ENCODE results near the gene RNF10.
"Not testable (repeated sequence)": the region's sequence is repeated elsewhere in the genome, so short reads cannot be mapped to it uniquely, and the experiment has no call there.

The RNF10 gene

DNA sequence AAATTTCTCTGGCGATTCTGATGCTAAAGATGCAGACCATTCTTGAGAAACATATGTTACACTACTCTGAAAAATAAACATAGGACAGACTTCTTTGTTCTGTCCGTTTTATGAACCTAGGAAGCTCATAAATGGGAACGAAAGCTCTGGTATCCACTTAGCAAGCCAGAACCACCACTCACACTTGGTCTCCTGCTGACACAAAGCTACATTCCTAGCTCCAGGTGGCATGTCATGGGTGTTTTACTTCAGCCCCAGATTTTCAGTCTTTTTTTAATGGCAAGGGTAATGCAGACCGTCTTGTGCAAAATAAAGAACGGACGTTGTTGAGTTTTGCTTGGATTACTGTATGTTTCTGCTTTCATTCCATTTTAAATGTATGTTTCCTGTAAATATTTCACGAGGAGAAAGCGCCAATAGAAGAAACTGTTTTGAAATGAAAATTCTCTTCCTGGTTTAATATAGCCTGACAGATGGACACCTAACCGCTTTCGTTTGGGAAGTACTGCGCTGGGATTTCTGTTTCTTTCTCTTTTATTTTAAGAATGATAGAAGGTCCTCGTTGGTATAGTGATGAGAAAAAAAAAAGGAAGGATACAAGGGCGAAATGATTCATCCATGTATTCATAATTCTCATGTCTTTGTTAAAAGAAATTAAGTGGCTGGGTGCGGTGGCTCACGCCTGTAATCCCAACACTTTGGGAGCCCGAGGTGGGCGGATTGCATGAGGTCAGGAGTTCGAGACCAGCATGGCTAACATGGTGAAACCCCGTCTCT lies 4.3 kb upstream of the RNF10 start:
- DNase-seq = no peak

DNA sequence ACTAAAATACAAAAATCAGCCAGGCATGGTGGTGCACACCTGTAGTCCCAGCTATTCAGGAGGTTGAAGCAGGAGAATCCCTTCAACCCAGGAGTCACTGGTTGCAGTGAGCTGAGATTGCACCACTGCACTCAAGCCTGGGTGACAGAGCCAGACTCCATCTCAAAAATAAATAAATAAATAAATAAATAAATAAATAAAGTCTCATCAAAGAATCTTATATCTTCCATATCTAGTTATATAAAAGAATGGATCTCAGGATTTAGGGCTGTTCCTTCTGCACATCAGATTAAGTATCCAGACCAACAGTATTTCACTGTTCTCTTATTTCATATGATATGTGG lies 3.8 kb upstream of the RNF10 start:
- DNase-seq = not testable (repeated sequence)

DNA sequence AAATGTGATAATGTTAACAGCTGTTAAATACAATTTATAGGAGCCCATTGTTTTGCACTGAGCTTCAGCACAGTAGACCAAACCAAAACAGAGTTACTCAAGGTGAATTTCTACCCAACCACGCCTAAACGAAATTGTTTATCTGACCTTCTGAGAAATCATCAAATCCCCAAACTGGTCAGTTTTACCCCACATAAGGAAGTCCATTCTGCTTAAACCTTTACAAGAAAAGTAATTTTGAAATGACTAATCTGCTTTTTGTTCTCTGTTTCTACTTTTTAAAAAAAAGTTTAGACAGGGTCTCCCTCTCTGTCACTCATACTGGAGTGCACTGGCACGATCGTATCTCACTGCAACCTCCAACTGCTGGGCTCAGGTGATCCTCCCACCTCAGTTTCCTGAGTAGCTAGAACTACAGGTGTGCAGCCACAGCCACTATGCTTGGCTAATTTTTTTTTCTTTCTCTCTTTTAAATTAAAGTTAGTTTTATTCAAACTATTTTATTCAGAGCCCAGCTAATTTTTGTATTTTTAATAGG lies 1.4 kb upstream of the RNF10 start:
- DNase-seq = no peak

DNA sequence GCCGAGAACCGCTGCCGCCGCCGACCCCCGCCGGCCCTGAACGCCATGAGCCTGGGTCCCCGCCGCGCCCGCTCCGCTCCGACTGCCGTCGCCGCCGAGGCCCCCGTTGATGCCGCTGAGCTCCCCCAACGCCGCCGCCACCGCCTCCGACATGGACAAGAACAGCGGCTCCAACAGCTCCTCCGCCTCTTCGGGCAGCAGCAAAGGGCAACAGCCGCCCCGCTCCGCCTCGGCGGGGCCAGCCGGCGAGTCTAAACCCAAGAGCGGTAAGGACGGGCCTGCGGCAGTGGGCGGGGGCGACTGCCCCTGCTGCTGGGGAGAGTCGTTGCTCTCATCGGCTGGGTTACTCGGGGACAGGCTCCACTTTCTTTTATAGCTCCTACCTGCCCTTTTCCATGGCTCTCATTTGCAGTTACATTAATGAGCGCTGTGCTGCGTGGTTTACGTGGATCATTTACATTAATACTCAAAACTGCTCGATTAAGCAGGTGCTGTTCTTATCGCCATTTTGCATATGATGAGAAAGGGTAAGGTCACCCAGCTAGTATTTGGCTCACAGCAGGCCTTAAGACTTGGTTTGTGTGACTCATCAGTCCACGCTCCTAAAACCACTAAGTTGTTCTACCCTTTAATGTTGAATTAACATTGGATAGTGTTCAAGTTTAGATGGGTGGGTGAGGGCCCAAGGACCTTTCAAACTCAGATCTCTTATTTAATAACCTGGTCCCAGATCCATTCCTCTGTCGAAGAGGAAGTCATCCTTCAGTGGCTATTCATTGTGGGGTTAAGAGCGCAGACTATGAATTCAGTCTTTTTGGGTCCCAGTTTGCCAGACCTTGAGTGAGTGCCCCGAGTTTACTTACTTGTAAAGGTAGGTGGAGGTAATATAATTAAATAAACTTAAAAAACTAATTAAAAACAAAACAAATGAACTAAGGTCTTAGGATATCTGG lies 823 bp downstream of the RNF10 start:
- DNase-seq = peak; percentile 50

DNA sequence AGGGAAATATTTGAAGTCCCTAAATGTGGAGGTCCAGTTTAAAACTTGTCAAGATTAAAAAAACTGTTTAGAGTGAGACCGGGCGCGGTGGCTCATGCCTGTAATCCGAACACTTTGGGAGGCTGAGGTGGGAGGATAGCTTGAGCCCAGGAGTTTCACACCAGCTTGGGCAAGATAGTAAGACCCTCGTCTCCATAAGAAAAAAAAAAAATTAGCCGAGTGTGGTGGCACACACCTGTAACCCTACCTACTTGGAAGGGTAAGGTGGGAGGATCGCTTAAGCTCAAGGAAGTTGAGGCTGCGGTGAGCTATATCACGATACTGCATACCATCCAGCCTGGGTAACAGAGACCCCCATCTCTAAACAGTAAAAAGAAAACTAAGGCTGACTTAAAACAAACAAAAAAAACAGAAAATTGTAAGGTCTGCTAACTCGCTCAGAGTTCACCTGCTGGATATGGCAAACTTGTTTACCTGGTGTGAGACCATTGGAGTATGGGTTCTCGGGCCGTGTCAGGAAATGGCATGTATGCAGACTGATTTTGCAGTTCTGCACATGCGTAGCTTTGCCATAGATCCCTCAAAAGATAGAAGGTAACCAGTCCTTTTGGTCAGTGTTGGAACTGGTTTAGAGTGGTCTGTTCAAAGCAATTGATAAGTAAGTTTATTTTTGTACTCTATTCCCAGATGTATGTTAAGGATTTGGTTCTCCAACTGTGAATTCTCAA lies 2.1 kb downstream of the RNF10 start:
- no peak for DNase-seq

DNA sequence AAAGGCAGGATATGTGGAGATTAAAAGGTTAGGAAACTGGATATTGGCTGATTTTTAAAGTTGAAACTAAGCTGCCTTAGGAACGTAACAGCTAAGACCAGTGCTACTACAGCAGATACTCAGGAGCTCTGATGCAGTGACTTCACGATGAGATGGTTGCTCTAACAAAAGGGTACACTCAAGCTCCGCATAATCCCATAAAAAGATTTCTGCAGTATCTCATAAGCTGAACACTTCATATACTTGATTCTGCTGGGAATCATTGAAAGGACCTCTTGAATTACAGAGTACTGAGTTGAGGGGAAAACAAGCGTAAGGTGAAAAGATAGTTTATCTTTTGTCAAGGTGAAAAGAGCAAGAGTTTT lies 3.7 kb downstream of the RNF10 start:
- no peak for DNase-seq

DNA sequence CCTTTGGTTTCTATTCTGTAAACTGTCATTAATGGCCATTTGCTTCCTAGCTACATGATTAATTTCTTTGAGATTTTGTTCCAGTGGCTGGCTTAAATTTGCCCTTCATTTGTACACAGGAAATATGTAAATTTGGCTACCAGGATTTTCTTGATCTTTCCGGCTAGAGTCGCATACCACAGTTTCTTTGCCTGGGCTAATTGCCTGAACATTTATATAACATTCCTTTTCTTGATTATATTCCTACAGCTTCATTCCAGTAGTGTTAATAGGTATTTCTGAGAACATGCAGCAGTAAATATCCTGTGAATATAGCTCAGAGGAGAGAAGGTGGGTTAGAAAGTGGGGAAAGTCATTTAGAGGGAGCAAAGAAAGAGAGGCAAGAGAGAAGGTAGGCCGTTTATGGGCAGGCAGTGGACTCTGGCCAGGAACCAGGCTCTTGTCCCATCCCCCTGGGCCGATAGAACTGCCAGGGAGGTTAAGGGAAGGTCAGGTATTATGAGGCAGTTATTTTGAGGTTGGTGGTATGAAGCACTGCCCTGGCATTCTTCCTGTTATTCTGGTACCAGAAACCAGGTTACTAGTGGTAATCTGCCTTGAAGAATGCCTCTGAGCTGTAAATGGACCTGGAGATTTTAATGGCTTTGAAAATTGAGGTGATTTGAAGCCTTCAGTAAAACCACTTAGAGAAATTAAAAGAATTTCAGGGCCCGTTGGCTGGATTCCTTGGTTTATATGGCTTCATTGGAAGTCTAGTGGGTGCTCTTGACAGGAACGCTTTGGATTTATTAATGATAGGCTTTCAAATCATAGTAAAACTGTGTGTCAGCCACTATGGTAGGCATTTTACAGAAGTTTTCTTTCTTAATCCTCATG lies 4.4 kb downstream of the RNF10 start:
- peak; percentile 89 for DNase-seq

DNA sequence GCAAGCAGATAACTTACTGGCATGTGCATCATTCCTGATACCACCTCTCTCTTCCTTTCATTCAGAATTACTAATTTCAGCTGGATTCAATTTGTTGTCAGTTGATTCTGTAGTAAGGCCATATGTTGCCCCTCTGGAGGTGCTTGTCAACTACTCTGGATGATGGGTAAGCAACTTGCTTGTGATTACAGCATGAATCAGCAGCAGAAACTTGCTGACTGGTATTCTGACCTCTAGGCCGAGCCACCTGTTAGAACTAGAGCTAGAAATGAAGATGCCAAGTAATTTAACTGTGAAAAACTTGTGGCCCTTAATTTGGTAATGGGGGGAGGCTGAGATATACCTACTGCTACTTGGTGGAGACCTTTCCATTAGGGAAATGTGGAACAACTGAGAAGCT lies 5.1 kb downstream of the RNF10 start:
- DNase-seq = peak; percentile 35

DNA sequence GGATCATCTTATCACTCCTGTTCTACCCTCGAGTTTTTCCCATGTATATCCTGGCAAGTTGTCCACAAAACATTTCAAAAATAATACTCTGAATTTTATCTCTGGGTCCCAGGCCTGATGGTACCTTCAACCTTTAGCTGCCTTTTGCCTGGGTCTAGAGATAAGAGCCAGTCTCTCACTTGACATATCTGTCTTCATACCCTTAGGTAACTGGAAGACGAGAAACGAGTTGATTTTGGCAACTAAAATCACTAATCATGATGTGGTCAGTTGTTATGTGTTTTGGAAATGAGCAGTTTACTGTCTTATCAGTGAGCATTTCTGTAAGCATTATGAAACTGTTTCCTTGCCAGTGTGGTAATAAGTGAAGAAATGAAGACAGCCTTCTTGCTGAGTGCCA lies 6.3 kb downstream of the RNF10 start:
- peak; percentile 96 for DNase-seq

DNA sequence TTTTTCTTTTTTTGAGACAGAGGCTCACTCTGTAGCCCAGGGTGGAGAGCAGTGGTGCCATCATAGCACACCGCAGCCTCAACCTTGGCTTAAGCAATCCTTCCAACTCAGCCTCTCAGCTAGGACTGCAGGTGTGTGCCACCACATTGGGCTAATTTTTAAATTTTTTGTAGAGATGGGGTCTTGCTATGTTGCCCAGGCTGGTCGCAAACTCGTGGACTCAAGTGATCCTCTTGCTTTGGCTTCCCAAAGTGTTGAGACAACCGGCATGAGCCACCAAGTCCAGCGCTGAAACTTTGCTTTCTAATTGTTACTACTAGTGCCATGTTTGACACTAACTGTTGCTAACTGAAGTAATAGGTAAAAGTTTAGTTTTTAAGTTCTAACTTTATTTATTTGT lies 8.0 kb downstream of the RNF10 start:
- DNase-seq = no peak

DNA sequence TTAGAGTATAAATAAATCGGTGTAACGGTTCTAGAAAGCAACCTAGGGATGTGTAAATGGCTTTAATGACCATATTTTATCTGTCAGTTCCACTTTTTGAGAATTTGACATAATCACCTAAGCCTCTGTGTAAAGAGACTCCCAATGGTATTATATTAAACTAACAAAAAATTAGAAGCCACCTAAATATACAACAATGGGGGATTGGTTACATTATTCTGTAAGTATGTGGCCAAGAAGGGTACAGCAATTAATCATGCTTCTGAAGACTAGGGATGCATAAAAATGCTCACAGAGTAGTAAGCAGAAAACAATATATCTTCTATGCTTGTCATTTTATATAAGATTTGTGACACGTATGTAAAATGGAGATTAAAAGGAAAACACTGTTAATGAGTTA lies 10.5 kb downstream of the RNF10 start:
- no peak for DNase-seq

DNA sequence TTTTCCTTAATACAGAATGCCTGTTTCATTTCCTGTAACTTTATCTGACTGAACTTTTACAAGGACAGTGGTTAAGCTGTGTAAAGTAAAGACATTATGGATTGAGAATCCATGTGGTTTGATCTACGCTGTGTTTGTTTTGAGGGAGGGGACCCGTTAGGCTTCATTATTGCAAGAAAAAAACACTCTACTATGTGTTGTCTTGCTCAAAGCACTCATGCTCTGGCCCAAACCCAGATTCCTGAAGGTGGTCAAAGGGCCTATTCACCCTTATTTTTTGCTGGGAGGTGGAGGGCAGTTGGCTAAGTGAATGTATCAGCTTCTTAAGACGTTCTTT lies 11.9 kb downstream of the RNF10 start:
- DNase-seq = no peak

DNA sequence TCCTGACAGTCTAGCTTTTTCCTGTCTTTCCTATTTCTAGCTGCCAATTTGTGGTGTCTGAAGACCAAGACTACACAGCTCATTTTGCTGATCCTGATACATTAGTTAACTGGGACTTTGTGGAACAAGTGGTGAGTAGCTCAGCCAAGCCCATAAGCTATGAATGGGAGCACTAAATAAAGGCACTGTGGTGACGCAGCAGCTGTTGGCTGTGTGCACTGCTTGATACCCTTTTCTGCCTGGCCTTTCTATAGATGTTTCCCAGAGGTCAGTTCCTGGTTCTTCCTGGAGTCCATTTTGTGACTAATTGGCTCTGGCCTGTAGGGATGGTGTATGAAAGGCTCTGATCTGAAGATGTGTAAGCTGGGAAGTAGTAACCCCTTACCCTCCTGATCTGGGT lies 20.5 kb downstream of the RNF10 start:
- no peak for DNase-seq

DNA sequence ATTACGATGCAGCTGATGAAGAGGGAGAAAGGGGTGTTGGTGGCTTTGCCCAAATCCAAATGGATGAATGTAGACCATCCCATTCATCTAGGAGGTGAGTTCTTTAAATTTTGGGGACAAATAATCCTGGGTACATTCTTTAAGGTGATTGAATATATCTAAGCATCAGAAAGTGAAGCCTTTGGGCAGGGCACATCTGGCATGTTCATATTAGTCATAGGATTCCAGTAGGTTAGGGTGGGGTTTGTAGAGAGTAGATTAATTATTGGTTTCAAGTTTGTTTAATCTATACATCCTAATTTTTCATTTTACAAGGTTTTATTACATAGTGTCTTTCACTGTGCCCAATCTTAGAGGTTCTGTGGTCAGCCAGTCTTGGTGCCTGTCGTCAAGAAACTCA lies 23.4 kb downstream of the RNF10 start:
- DNase-seq = no peak

DNA sequence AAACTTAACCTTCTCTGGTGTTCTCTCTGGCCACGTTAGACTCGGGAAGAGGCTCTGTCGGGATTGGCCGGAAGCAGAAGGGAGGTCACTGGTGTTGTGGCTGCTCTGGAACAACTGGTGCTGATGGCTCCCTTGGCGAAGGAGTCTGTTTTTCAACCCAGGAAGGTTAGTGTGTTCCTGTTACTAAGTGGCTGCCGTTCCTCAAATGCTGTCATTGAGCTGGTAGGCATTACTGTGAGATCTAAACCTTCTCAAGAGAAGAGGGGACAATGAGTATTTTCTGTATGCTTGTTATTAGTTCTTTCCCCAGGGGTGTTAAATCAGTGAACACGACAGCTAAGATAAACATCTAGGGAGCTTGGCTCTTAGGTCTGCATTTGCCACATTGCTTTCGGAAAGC lies 28.8 kb downstream of the RNF10 start:
- DNase-seq = no peak

DNA sequence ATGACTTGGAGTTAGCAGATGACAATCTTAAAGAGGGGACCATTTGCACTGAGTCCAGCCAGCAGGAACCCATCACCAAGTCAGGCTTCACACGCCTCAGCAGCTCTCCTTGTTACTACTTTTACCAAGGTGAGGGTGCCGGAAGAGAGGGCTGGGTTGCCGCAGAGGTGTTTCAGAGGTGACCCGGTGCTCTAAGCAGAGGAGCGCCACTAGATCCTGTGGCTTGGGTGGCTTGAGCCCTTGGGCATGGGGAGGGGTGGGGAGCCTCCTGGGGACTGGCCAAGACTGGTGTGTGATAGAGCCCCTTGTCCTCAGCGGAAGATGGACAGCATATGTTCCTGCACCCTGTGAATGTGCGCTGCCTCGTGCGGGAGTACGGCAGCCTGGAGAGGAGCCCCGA lies 29.3 kb downstream of the RNF10 start:
- no peak for DNase-seq

DNA sequence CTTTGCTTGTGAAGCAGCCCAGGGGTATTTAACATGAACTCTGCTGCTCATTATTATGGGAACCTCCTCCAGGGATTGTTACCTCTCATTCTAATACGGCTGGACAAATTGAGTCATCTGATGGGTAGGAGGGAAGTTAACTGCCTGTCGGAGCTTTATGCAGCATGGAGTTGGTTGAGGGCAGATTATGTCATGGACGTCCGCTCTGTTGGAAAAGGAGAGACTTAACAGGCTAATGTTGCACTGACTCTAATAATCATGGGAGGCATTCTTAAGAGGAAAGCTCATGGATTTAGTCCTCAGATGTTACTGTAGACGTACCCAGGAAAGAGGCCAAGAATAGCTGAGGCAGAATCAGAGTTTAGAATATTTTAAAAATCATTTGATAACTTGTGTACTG lies 37.1 kb downstream of the RNF10 start:
- peak; percentile 93 for DNase-seq

DNA sequence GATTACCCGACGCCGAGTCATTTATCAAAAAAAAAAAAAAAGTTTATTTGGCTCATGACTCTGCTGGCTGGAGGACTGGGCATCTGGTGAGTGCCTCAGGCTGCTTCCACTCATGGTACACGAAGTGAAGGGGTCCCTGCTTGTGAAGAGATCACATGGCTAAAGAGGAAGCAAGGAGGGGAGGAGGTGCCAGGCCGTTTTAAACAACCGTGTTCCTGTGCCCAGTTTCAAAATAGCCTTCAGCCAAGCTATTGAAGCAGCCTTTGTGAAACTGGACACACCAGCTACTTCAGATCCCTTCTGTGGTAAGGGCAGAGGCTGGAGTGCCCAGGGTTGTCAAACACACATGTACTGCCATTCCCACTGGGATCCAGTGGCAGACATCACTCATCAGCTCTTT lies 39.4 kb downstream of the RNF10 start:
- DNase-seq = no peak

DNA sequence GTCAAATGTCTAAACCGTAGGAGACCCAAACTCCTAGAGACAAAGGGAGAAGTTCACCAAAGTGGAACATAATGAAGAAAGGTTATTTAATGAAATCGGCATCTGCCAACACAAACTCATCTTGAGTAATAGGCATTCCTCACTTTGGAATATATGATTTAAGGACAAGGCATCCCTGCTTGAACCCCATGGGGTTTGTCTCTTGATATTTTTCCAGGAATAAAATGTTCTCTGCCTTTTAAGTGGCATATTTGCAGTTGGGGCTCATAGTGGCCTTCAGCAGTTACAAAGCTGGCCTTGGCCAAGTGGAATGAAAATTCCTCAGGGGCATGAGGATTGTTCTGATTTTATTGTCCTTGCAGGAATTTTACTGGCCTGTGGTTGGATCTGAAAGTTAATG lies 40.0 kb downstream of the RNF10 start:
- no peak for DNase-seq

DNA sequence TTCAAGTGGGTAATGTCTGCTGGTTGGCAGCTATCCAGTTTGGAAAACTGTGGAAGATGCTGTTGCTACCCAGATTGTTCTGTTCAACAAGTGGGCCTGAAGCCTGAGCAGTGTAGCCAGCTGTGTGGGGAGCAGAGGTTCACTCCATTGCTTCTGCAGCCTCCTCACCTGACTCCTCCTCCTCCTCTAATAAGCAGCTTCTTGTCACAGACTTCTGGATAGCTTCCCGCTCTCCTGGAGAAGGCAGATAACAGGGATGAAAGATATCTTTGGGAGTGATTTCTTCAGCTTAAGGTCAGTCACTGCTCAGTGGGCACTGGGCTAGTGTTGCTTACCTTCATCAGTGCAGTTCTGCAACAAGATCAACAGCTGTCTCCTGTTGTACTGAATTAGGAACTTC lies 45.0 kb downstream of the RNF10 start:
- DNase-seq = no peak

DNA sequence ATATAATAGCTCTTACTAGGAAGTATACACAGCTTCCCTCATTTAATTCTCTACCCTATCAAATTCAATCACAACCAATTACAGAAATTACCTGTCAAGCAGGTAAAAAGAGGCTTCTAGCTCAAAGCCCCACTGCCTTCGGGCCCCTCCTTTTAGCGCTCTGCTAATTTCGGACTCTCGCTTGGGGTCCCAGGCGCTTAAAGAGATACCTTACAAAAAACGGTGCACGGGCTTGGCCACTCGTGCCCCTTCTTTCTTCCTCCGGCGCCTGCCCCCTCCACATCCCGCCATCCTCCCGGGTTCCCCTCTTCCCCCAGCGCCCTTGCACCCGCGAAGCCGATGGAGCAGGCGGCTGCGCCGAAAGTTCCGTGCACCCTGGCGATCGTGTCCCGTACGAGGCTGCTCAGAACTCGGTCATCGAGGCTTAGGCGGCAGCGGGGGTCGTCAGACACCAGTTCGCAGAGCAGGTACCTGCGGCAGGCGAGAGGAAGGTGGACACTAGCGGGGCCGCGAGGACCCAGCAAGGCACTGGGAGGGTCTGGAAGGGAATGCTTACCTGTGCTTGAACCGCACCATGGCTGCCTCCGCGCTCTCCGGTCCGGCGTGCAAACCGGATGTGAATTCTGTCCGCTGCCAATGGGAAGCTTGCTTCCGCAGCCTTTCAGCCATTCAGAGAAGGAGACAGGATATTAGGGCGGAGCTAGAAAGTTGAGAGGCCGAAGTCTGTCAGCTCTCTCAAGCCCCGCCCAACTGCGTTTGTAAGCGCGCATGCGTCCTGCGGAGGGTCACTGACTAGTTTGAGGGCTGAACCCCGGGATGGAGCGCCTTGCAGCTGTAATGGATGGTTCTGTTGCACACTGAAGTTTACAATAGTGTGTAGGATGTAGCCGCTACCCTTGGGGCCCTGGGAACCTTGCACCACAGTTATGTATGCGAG lies 46.9 kb downstream of the RNF10 start, which contains the start of gene POP5:
Gene POP5, minus strand, starts transcription at position 616 of the 937 bp plus-strand sequence. Its CDS starts 40 bp downstream, at position 576.
- peak; percentile 98 for DNase-seq

Data from NCI-H226 (cell line).